A673 (cell line): ENCODE results near the gene TMEM95.

ENCODE experiments used
- CTCF ChIP-seq: fragments of 300-800, 200-600 bp; sonication (generic); conservative IDR thresholded peaks from 2 replicates; pipeline ENCODE4 v1.5.1; 2017; ENCODE audit warnings: low read depth, mild to moderate bottlenecking, antibody characterized with exemption, low read length, moderate library complexity, mixed read lengths
- EZH2 ChIP-seq: fragments of 200-600 bp; sonication (generic); IDR thresholded peaks from 2 replicates; pipeline ENCODE4 v1.6.1; 2017; ENCODE audit warnings: borderline replicate concordance, low read depth, mild to moderate bottlenecking, mixed read lengths, antibody characterized with exemption, low read length; ENCODE audit not compliant: poor library complexity, severe bottlenecking

GRCh38 chr17:7405350-7406234 lies 50.6 kb downstream of the TMEM95 start:
- TF ChIP-seq CTCF: no peak
- no peak for TF ChIP-seq EZH2
